Measurements from ENCODE around the gene ACAN.

- TF ChIP-seq MXI1 (IDR thresholded peaks at IDR 0.05; ENCODE audit: low read depth, low read length) (no peak), RCOR1 (IDR thresholded peaks at IDR 0.05; ENCODE audit: low read length) (no peak), SIN3A (IDR thresholded peaks at IDR 0.05; ENCODE audit: borderline replicate concordance, low read depth, low read length) (no peak), RAD21 (IDR thresholded peaks at IDR 0.05; ENCODE audit: low read length) (no peak), MAX (IDR thresholded peaks at IDR 0.05; ENCODE audit: low read depth) (no peak), ELF1 (IDR thresholded peaks at IDR 0.05) (no peak), CTCF (IDR thresholded peaks at IDR 0.05) (no peak), POLR2AphosphoS5 (IDR thresholded peaks at IDR 0.05; ENCODE audit: low read depth, low read length) (no peak), YY1 (IDR thresholded peaks at IDR 0.05; ENCODE audit: low read depth) (no peak)
Measured at GRCh38 chr15:88830016-88830415, 26.8 kb downstream of the ACAN start.

Measured in SK-N-SH (cell line).